Spleen (tissue), 11 donors: ENCODE measurements around the gene MICAL3. TPM values are rescaled to one million over a fixed set of nuclear protein-coding genes. Genes with fewer than 3 reads are reported as not detected.

Source experiments
- DNase-seq: peaks from one replicate; pipeline ENCODE4 v3.0.0-alpha.2; 2020
- H3K27ac ChIP-seq, 8 donors: fragments of 200-600 bp; sonication (generic) in 7 of 8; 1 replicate in 4 of 8; 2 replicates in 4 of 8; pipeline versions ENCODE4 v1.5.0 to v1.8.0; 2016 to 2021; ENCODE audit warnings: inconsistent platforms in 4 of 8, mild to moderate bottlenecking in 4 of 8, moderate library complexity in 1 of 8
- H3K27me3 ChIP-seq, 7 donors: fragments of 200-600 bp; sonication (generic) in 6 of 7; replicated peaks in 1 of 7; 1 replicate in 4 of 7; 2 replicates in 3 of 7; pipeline versions ENCODE4 v1.5.0 to v1.8.0; 2016 to 2021; ENCODE audit warnings: inconsistent platforms in 3 of 7, mild to moderate bottlenecking in 1 of 7
- H3K36me3 ChIP-seq, 6 donors: fragments of 200-600 bp; sonication (generic) in 5 of 6; 1 replicate in 4 of 6; 2 replicates in 2 of 6; pipeline versions ENCODE4 v1.5.0 to v1.8.0; 2016 to 2021; ENCODE audit warnings: inconsistent platforms in 2 of 6
- H3K4me1 ChIP-seq, 6 donors: fragments of 200-600 bp; sonication (generic) in 5 of 6; 1 replicate in 3 of 6; 2 replicates in 3 of 6; pipeline versions ENCODE4 v1.5.0 to v1.8.0; 2016 to 2021; ENCODE audit warnings: inconsistent platforms in 3 of 6
- H3K4me3 ChIP-seq, 8 donors: fragments of 200-600 bp; sonication (generic) in 7 of 8; 1 replicate in 4 of 8; 2 replicates in 4 of 8; pipeline versions ENCODE4 v1.5.0 to v1.8.0; 2016 to 2021; ENCODE audit warnings: inconsistent platforms in 4 of 8, mild to moderate bottlenecking in 4 of 8, moderate library complexity in 2 of 8
- H3K9me3 ChIP-seq, 8 donors: fragments of 200-600 bp; sonication (generic) in 7 of 8; 1 replicate in 4 of 8; 2 replicates in 4 of 8; pipeline versions ENCODE4 v1.5.0 to v1.8.0; 2016 to 2021; ENCODE audit warnings: inconsistent platforms in 4 of 8
- CTCF ChIP-seq, 11 experiments: fragments of 200-600 bp in 7 of 11; fragments of 450-650 bp in 4 of 11; sonication (generic) in 4 of 11; IDR thresholded peaks in 8 of 11; conservative IDR thresholded peaks in 3 of 11; 1 replicate in 7 of 11; 2 replicates in 4 of 11; pipeline versions ENCODE4 v1.4.0 to v1.8.0; 2016 to 2021; ENCODE audit warnings: antibody characterized with exemption in 11 of 11, inconsistent platforms in 4 of 11, mild to moderate bottlenecking in 1 of 11
- POLR2A ChIP-seq, 3 donors: fragments of 450-650 bp; IDR thresholded peaks; one replicate each; pipeline ENCODE4 v1.5.1; 2017; ENCODE audit warnings: antibody characterized with exemption in 3 of 3, mild to moderate bottlenecking in 1 of 3
- POLR2AphosphoS5 ChIP-seq, 3 donors: sonication (generic); formaldehyde crosslinking; IDR thresholded peaks; one replicate each; pipeline ENCODE4 v1.5.1; 2017; ENCODE audit warnings: antibody characterized with exemption in 3 of 3
- WGBS, 5 donors: extraction: QIAGEN DNeasy Blood & Tissue Kit in 3 of 5; methylation state at CpG; one replicate each; pipeline versions ENCODE4 v1.1.5 to v1.1.7; 2013 to 2018; 5-methylcytosine and 5-hydroxymethylcytosine counted together
- intact Hi-C: fragments of 100-400 bp; cut with DNase I; formaldehyde crosslinking; loops from one replicate; pipeline ENCODE4 v1.15.0; 2023; ENCODE audit warnings: low total_unique reads
- polyA plus RNA-seq, 3 donors: library from polyadenylated mRNA; stranded (reverse); fragments of 200-250 nt; gene quantifications; one replicate each; pipeline ENCODE4 v1.2.1, GENCODE V29; 2013
- total RNA-seq, 7 donors: library from RNA; depleted of rRNA in 3 of 7; stranded (reverse); fragments of >200 nt in 3 of 7; fragmentation: NEBNext Ultra II Directional in 4 of 7; extraction: Animal tissue kit (Norgen Biotek cat#: 25700) in 4 of 7; gene quantifications; one replicate each; pipeline versions ENCODE4 v1.1.0 to v1.2.1, GENCODE V29; 2016 to 2021
- donor health status: healthy with polysubstance abuse.
- donor health status: DM: no; HTN: no; CAD: no; lungs with moderate emphysema.
- donor health status: DM: no; HTN: no; CAD: no.
- donor health status: Bipolar disorder and iron deficiency.
- donor health status: healthy.
- donor health status: DM: no; HTN: no; CAD: no.
- donor health status: DM: yes; HTN: yes; CAD: no.

The MICAL3 gene
- total and polyA plus RNA-seq, 10 donors: 2.6 to 133 (median 75.2) TPM

- TF ChIP-seq CTCF (IDR thresholded peaks at IDR 0.05 in 8 of 11, conservative IDR thresholded peaks at IDR 0.05 in 3 of 11): no peak
- TF ChIP-seq POLR2A (IDR thresholded peaks at IDR 0.05): no peak
- Histone ChIP-seq H3K36me3 (peaks cover 0 to 27% (median 0%) of the 10 kb centered on the region in 6 donors), H3K4me1 (peaks cover 5 to 75% (median 38%) of the 10 kb centered on the region in 6 donors), H3K27ac (peak overlapping the region in 1 of 8 donors; percentile 32), H3K27me3 (no peaks in the 10 kb centered on the region), H3K9me3 (no peaks in the 10 kb centered on the region), H3K4me3 (no peak overlapping the region)
- no peak for DNase-seq
- WGBS, 5 donors: 70 to 82% (median 77%) methylated on average over 8 of the region's 8 CpGs
- intact Hi-C loops: no loop called here
Measured at GRCh38 chr22:17955590-17956379, 68.6 kb downstream of the MICAL3 start.

- no peak for DNase-seq
- WGBS, 5 donors: 85 to 93% (median 88%) methylated on average over 8 of the region's 8 CpGs
- H3K4me3 ChIP-seq: no peak overlapping the region
- peaks cover 0 to 20% (median 0%) of the 10 kb centered on the region in 6 donors for H3K36me3 ChIP-seq
- H3K9me3 ChIP-seq: no peaks in the 10 kb centered on the region
- intact Hi-C loops: no loop called here
- peaks cover 5 to 75% (median 42%) of the 10 kb centered on the region in 6 donors for H3K4me1 ChIP-seq
- no peak overlapping the region for H3K27ac ChIP-seq
- no peaks in the 10 kb centered on the region for H3K27me3 ChIP-seq
- TF ChIP-seq CTCF (IDR thresholded peaks at IDR 0.05 in 8 of 11, conservative IDR thresholded peaks at IDR 0.05 in 3 of 11): no peak
- TF ChIP-seq POLR2A (IDR thresholded peaks at IDR 0.05): no peak
- no peak for TF ChIP-seq POLR2AphosphoS5 (IDR thresholded peaks at IDR 0.05)
Measured at GRCh38 chr22:17954860-17955587, 69.3 kb downstream of the MICAL3 start.

- Histone ChIP-seq H3K9me3 (no peaks in the 10 kb centered on the region), H3K4me3 (no peak overlapping the region), H3K27me3 (no peaks in the 10 kb centered on the region), H3K27ac (no peak overlapping the region), H3K36me3 (peaks cover 0 to 16% (median 0%) of the 10 kb centered on the region in 6 donors), H3K4me1 (peaks cover 5 to 77% (median 46%) of the 10 kb centered on the region in 6 donors)
- TF ChIP-seq POLR2AphosphoS5 (IDR thresholded peaks at IDR 0.05): no peak
- no peak for TF ChIP-seq POLR2A (IDR thresholded peaks at IDR 0.05)
- TF ChIP-seq CTCF (IDR thresholded peaks at IDR 0.05 in 8 of 11, conservative IDR thresholded peaks at IDR 0.05 in 3 of 11): no peak
- WGBS, 5 donors: 91 to 96% (median 93%) methylated on average over 10 of the region's 10 CpGs
- intact Hi-C loops: no loop called here
- DNase-seq: no peak
Measured at GRCh38 chr22:17954200-17954859, 70.0 kb downstream of the MICAL3 start.
